A673 (cell line): Measurements from ENCODE around the gene SUSD2. TPM values are rescaled to one million over a fixed set of nuclear protein-coding genes. Genes with fewer than 3 reads are reported as not detected.

Experiments used
- BruUV-seq: library from RNA; stranded (reverse); fragments of 400-500 nt; replicated peaks from 2 replicates; lab custom pipeline; 2021; lab: Mats Ljungman, UMichigan
- CTCF ChIA-PET: fragments of 300-600 bp; sonication (Branson Sonifier 250); formaldehyde crosslinking; loops from one replicate; lab custom pipeline; 2022; ENCODE audit warnings: antibody characterized with exemption; lab: Charles Lee
- POLR2A ChIA-PET: fragments of 300-600 bp; sonication (Branson Sonifier 250); formaldehyde crosslinking; loops from one replicate; lab custom pipeline; 2022; ENCODE audit warnings: antibody characterized with exemption; ENCODE audit not compliant: low non-redundant PET; lab: Charles Lee
- DNase-seq: peaks from one replicate; pipeline ENCODE4 v3.0.0-alpha.2; 2015; ENCODE audit warnings: low spot score
- H3K27ac ChIP-seq: fragments of 200-600 bp; sonication (generic); 2 replicates; pipeline ENCODE4 v1.5.1; 2016; ENCODE audit warnings: mixed run types, low read depth, mild to moderate bottlenecking, mixed read lengths, antibody characterized with exemption, low read length; ENCODE audit not compliant: poor library complexity, severe bottlenecking
- H3K27me3 ChIP-seq: fragments of 200-600 bp; sonication (generic); replicated peaks from 2 replicates; pipeline ENCODE4 v1.6.1; 2017; ENCODE audit warnings: mixed run types, low read depth, mild to moderate bottlenecking, mixed read lengths, antibody characterized with exemption, low read length; ENCODE audit not compliant: insufficient read depth, poor library complexity
- H3K36me3 ChIP-seq: fragments of 200-600 bp; sonication (generic); 2 replicates; pipeline ENCODE4 v1.6.1; 2016; ENCODE audit warnings: mixed run types, mild to moderate bottlenecking, mixed read lengths, antibody characterized with exemption, low read length; ENCODE audit not compliant: insufficient read depth, poor library complexity, severe bottlenecking
- H3K4me1 ChIP-seq: fragments of 200-600 bp; sonication (generic); 2 replicates; pipeline ENCODE4 v1.6.1; 2017; ENCODE audit warnings: mixed run types, mild to moderate bottlenecking, mixed read lengths, antibody characterized with exemption, low read length; ENCODE audit not compliant: insufficient read depth, poor library complexity, severe bottlenecking
- H3K4me3 ChIP-seq: fragments of 200-600 bp; sonication (generic); 2 replicates; pipeline ENCODE4 v1.5.1; 2016; ENCODE audit warnings: low read depth, mixed run types, mild to moderate bottlenecking, mixed read lengths, low read length; ENCODE audit not compliant: poor library complexity, severe bottlenecking
- H3K9me3 ChIP-seq: fragments of 200-600 bp; sonication (generic); 2 replicates; pipeline ENCODE4 v1.6.1; 2016; ENCODE audit warnings: mixed run types, low read depth, mild to moderate bottlenecking, mixed read lengths, antibody characterized with exemption, low read length; ENCODE audit not compliant: poor library complexity, severe bottlenecking
- CTCF ChIP-seq: fragments of 300-800, 200-600 bp; sonication (generic); conservative IDR thresholded peaks from 2 replicates; pipeline ENCODE4 v1.5.1; 2017; ENCODE audit warnings: low read depth, mild to moderate bottlenecking, antibody characterized with exemption, low read length, moderate library complexity, mixed read lengths
- EZH2 ChIP-seq: fragments of 200-600 bp; sonication (generic); IDR thresholded peaks from 2 replicates; pipeline ENCODE4 v1.6.1; 2017; ENCODE audit warnings: borderline replicate concordance, low read depth, mild to moderate bottlenecking, mixed read lengths, antibody characterized with exemption, low read length; ENCODE audit not compliant: poor library complexity, severe bottlenecking
- intact Hi-C: fragments of 100-400 bp; cut with micrococcal nuclease; formaldehyde crosslinking; loops from one replicate; pipeline ENCODE4 v1.10.0; 2022; ENCODE audit not compliant: unreplicated experiment
- total RNA-seq: library from RNA; stranded (reverse); gene quantifications from 2 replicates; pipeline ENCODE4 v1.2.3, GENCODE V29; 2021

Gene SUSD2
- total RNA-seq, 1 experiment from 2014 or later: 1.3 TPM

- TF ChIP-seq CTCF: no peak
- no peak for TF ChIP-seq EZH2
- POLR2A ChIA-PET: interaction anchor here (0.5 kb wide), 1 partner anchor 389 kb away, joined by 4 read pairs; no protein-coding TSS in a partner anchor
- Histone ChIP-seq H3K27me3 (no peaks in the 10 kb centered on the region), H3K9me3 (no peaks in the 10 kb centered on the region), H3K4me1 (peaks cover 54% of the 10 kb centered on the region), H3K27ac (peak overlapping the region; percentile 4), H3K36me3 (no peaks in the 10 kb centered on the region), H3K4me3 (peak overlapping the region; percentile 65)
- peak; percentile 80 for DNase-seq
- CTCF ChIA-PET: interaction anchor here (0.5 to 2.1 kb wide), 5 partner anchors 9 to 50 kb away, joined by 4 to 11 read pairs (median 7); no protein-coding TSS in a partner anchor
- BruUV-seq: no TSS peak
- intact Hi-C loops: no loop called here
These were observed 25.0 kb upstream of the SUSD2 start for GRCh38 chr22:24156141-24156912.

- TF ChIP-seq CTCF (peak; percentile 74), EZH2 (no peak)
- CTCF ChIA-PET: interaction anchor here (0.6 to 2.1 kb wide), 4 partner anchors 8 to 18 kb away, joined by 4 to 9 read pairs (median 4); no protein-coding TSS in a partner anchor
- DNase-seq: peak; percentile 85
These were observed 24.1 kb upstream of the SUSD2 start for GRCh38 chr22:24156913-24157821.

GRCh38 chr22:24157822-24158135, 23.5 kb upstream of the SUSD2 start:
- H3K27me3 ChIP-seq: no peaks in the 10 kb centered on the region
- H3K4me1 ChIP-seq: peaks cover 54% of the 10 kb centered on the region
- peak overlapping the region; percentile 65 for H3K4me3 ChIP-seq
- no TSS peak for BruUV-seq
- DNase-seq: peak; percentile 39
- no peaks in the 10 kb centered on the region for H3K9me3 ChIP-seq
- TF ChIP-seq CTCF (no peak), EZH2 (no peak)
- H3K36me3 ChIP-seq: no peaks in the 10 kb centered on the region
- H3K27ac ChIP-seq: peak overlapping the region; percentile 47
- POLR2A ChIA-PET: no interaction called here
- intact Hi-C loops: no loop called here
- CTCF ChIA-PET: interaction anchor here (1.0 to 2.1 kb wide), 2 partner anchors 12 to 17 kb away, joined by 4 to 9 read pairs; no protein-coding TSS in a partner anchor

More at GRCh38 chr22:24156913-24157821, 24.1 kb upstream of the SUSD2 start:
- H3K27ac ChIP-seq: peak overlapping the region; percentile 47
- H3K36me3 ChIP-seq: no peaks in the 10 kb centered on the region
- BruUV-seq: no TSS peak
- H3K9me3 ChIP-seq: no peaks in the 10 kb centered on the region
- no peaks in the 10 kb centered on the region for H3K27me3 ChIP-seq
- POLR2A ChIA-PET: interaction anchor here (0.5 kb wide), 1 partner anchor 388 kb away, joined by 4 read pairs; no protein-coding TSS in a partner anchor
- H3K4me1 ChIP-seq: peaks cover 54% of the 10 kb centered on the region
- intact Hi-C loops: no loop called here
- H3K4me3 ChIP-seq: peak overlapping the region; percentile 65
